GM19324 (cell line): Measurements from ENCODE around the gene FBH1.
"Not testable (repeated sequence)": the region's sequence is repeated elsewhere in the genome, so short reads cannot be mapped to it uniquely, and the experiment has no call there.

Source experiments
- ATAC-seq: cut with Tn5 transposase; IDR thresholded peaks from one replicate; pipeline ENCODE4 v1.9.1; 2021; ENCODE audit warnings: mild to moderate bottlenecking, moderate library complexity; ENCODE audit not compliant: unreplicated experiment, low FRiP score

FBH1 gene

DNA sequence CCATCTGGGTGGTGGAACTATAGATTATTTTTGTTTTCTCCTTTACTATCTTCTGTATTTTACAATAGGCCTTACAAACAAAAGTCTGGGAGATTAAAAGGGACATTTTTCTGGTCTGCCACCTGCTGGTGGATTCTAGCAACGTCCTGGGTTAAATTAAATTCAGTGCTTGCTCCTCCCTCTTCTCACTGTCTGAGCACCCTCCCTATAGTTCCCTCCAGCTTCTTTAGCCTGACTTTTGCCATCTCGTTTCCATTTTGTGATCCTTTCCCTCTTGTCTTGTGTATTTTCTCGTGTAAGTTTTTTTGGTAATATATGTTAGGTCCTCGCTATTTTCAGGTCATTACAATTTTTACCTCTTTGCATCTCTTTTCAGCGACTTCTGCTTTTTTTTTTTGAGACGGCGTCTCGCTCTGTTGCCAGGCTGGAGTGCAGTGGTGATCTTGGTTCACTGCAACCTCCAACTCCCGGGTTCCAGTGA, 16.5 kb upstream of the FBH1 start:
- ATAC-seq, result peak; percentile 65

DNA sequence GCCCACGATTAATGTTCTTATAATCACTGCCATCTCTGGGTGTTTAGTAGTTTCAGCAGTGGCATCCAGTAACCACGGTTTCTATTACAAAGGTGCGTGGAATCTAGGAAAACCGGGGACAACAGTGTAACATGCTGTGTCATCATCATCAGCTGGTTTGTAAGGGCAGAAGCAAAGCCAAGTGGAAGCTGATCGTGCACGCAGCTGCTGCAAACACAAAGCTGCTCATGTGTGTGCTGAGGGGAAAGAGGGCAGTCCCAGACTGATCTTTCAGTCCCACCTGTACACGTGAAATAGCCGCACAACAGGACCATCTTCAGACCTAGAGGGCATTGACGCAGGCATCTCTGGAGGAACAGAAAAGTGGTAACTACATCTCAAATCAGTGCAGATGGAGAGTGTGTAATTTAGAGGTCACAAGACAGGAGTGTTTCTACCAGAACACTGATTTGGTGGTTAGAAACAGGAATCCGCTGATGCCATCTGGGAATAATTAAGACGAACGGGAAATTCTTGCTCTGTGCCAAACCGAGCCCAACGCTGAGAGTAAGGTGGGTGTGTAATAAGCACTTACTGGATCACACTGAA, 13.8 kb upstream of the FBH1 start:
- ATAC-seq, result no peak

DNA sequence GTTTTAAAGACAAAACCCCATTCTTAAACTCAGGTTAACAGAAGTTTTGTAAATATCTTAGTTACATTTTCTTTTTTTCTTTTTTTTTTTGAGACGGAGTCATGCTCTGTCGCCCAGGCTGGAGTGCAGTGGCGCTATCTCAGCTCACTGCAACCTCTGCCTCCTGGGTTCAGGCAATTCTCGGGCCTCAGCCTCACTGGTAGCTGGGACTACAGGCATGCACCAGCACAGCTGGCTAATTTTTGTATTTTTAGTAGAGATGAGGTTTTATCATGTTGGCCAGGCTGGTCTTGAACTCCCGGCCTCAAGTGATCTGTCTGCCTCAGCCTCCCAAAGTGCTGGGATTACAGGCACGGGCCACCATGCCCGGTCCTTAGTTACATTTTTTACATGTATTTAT, 13.0 kb upstream of the FBH1 start:
- ATAC-seq, result not testable (repeated sequence)

GRCh38 chr10:5882961-5883360, 7.1 kb upstream of the FBH1 start:
- no peak for ATAC-seq

GRCh38 chr10:5885619-5886018, 4.4 kb upstream of the FBH1 start:
- ATAC-seq, result no peak

- ATAC-seq, result no peak
Measured at GRCh38 chr10:5887029-5887428, 3.0 kb upstream of the FBH1 start.

- ATAC-seq, result no peak
Measured at GRCh38 chr10:5887641-5888040, 2.4 kb upstream of the FBH1 start.

DNA sequence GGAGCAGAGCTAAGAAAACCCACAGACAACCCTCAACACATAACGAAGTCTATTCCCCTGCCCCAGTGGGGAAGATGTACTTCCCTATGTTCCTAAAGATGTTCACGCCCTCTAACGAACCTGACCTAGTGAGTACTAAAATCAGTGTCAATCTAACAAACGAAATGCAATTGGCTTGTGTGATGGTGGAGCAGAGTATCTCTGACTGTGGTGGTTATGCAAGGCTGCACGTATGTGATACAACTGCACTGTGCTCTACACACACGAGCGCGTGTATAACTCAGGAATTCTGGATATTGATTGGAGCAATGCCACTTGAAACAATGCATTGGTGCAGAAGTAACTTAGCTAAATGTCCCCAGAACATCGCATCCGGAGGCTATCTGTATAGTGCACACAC, 1.7 kb upstream of the FBH1 start:
- no peak for ATAC-seq

DNA sequence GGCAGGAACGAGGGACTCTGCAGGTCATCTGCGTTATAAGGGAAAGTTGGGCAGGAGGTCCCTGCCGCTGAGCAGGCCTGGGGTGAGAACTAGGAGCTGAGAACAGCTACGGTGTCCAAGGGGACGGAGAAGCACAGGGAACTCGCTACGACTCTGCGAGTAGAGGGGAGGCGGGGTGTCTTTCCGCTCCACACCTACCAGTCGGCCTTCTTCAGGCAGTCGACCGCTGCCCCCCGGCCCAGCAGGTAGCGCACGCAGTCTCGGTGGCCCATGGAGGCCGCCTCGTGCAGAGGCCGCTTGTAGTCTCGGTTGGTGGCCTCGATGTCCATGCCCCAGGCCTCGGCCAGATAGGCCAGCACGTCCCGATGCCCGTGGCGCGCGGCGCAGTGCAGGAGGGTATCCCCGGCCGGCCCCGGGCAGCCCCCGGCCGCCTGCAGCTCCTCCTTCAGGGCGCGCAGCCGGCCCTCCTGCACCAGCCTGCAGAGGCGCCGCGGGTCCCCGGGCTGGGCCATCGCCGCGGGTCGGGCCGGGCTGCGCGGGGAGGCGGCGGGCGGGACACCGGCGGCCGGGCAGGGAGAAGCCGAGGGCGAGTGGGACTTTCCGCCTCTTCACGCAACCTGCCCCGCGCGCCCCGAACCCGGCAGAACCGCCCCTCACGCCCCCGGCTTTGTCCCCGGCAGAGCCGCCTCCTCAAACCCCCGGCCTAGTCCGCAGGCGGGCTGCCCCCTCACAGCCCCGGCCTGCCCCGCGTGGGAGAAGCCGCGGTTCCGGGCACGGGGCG, 1.0 kb upstream of the FBH1 start:
- ATAC-seq, result peak; percentile 18

- peak; percentile 4 for ATAC-seq
Measured at GRCh38 chr10:5890452-5890915, 441 bp downstream of the FBH1 start.

DNA sequence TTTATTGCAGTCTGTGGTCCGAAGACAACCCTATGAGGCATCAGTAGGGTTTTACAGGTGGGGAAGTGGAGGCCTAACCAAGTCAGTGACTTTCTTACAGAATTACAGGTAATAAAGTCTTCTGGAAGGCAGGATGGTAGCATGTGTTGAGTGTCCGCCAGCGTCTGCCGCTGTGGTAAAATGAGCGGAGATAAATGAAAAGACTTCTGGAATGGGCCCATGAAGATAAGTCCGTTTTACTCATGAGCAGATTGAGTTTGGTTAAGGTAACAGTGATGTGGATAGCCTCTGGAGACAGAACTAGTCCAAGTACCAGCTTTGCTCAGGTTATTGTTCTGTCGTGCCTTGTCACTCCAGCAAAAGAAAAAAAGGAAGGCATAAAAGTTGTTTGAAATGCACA, 966 bp downstream of the FBH1 start:
- no peak for ATAC-seq

- no peak for ATAC-seq
Measured at GRCh38 chr10:5892007-5892406, 2.0 kb downstream of the FBH1 start.

- no peak for ATAC-seq
Measured at GRCh38 chr10:5893321-5893720, 3.3 kb downstream of the FBH1 start.

DNA sequence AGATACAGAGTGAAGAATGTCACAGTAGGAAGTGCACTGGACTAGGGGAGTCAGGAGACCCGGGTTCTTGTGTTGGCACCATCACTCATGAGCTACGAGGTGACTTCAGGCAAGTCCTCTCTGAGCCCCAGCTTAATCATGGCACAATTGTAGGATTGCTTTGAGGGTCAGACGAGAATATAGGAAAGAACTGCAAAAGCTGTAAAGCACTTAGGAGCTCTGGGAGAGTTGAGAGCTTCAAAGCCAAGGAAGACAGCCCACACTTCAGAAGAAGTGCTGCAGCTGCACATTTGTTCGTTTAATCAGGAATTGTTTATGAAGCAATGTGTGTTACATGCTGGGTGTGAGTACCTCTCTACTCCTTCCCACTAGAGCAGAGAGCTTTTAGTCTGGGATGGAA, 4.4 kb downstream of the FBH1 start:
- ATAC-seq, result no peak

DNA sequence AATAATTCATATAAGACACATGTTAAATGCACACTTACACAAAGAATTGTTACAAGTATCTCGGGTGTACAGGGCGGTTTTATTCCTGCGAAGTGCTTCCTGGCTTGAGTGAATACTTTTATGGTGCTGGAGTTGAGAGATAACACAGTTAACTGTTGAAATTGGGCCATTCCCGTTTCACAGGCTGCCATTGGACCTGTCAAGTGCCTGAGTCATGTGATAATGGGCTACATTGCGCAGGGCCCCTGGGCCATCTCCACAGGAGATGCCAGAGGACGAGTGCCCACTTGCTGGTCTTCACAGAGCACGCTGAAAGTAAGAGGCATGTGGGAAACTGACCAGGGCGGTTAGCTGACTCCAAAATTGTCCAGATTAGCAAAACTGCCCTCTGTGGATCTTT, 4.8 kb downstream of the FBH1 start:
- ATAC-seq, result no peak

DNA sequence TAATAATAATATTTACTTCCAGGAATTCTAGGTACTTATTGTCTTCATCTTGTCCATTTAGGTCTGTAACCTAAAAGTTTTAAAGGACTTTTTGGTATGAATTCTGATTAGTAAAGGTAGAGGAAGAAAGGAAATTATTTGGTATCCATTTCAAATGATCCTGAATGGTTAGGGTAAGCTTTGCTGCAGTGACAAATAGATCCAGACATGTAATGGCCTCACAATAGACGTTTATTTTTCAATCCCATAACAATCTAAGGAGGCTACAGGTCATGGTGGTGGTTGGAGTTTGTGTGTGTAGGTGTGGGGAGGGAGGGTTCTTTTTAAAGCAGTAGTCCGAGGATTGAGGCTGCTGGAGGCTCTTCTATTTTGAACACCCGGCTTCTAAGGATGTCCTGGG, 5.3 kb downstream of the FBH1 start:
- peak; percentile 19 for ATAC-seq

GRCh38 chr10:5895804-5896203, 5.8 kb downstream of the FBH1 start:
- peak; percentile 74 for ATAC-seq

GRCh38 chr10:5896208-5897052, 6.4 kb downstream of the FBH1 start:
- no peak for ATAC-seq

GRCh38 chr10:5897053-5897340, 7.0 kb downstream of the FBH1 start:
- no peak for ATAC-seq

DNA sequence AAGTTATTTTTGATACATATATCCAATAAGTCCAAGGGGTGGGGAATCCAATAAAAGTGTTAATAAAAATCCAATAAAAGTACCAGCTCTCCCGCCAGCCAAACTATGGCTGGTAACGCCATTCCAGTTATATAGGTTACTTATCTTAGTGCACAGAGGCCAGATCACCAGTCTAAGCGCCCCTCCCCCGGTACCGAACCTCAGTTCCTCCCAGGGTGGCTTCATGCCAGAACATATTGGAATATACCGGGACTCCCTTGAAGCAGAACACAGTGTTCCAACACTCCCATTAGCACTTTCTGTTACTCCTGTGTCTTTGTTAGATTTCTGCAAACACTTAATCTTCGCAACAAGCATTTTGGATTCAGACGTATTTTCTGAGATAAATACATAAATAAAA, 7.5 kb downstream of the FBH1 start:
- no peak for ATAC-seq

GRCh38 chr10:5898163-5898562, 8.1 kb downstream of the FBH1 start:
- no peak for ATAC-seq
